ENCODE data around the gene CDK9. TPM values are rescaled to one million over a fixed set of nuclear protein-coding genes. Genes with fewer than 3 reads are reported as not detected.
A peak's percentile ranks its signal among the peaks of the same experiment; 100 is the strongest.

Gene CDK9
- total and polyA plus RNA-seq, 3 donors from 2014 or later: 77.1 to 163 (median 136) TPM

DNA sequence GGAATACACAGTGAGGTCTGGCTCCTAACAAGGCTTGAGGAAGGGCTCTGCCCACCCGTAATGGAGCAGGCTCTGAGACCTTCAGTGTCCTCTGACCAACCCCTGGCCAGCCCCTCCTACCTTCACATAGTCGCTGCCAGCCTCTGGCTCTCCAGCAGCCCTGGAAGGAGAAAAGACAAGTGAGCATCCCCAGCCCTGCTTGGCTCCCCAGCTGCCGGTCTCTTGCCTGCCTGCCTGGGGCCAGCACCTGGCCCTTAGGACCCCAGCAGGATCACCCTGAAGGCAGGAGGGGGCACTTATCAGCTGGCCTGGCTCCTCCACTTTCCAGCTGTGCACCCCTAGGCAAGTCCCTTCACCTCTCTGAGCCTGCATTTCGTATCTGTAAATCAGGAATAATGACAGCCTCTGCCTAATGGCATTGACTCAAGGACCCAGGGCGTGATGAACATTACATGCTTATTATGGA lies 24.3 kb upstream of the CDK9 start:
- Histone ChIP-seq H3K4me1 (no peaks in the 10 kb centered on the region), H3K27me3 (no peaks in the 10 kb centered on the region), H3K9me3 (no peaks in the 10 kb centered on the region), H3K27ac (no peak overlapping the region), H3K36me3 (ENCODE audit: low read depth, missing control alignments) (no peaks in the 10 kb centered on the region), H3K4me3 (no peak overlapping the region)
- no peak for TF ChIP-seq POLR2A (IDR thresholded peaks at IDR 0.05)
- no peak for TF ChIP-seq CTCF (IDR thresholded peaks at IDR 0.05)
- intact Hi-C loops (cut with DNase I; ENCODE audit: low total_unique reads): no loop called here
- no peak for DNase-seq
- WGBS, 2 donors: 61 to 63% methylated on average over 3 to 5 of the region's 5 CpGs

- Histone ChIP-seq H3K4me3 (no peak overlapping the region), H3K27ac (no peak overlapping the region), H3K36me3 (ENCODE audit: low read depth, missing control alignments) (no peaks in the 10 kb centered on the region), H3K9me3 (no peaks in the 10 kb centered on the region), H3K27me3 (no peaks in the 10 kb centered on the region), H3K4me1 (no peaks in the 10 kb centered on the region)
- intact Hi-C loops (cut with DNase I; ENCODE audit: low total_unique reads): no loop called here
- WGBS, 2 donors: 65 to 72% methylated on average over 16 of the region's 16 CpGs
- no peak for DNase-seq
- TF ChIP-seq POLR2A (IDR thresholded peaks at IDR 0.05) (no peak), CTCF (IDR thresholded peaks at IDR 0.05) (no peak)
Measured at GRCh38 chr9:127762111-127762676, 23.6 kb upstream of the CDK9 start.

DNA sequence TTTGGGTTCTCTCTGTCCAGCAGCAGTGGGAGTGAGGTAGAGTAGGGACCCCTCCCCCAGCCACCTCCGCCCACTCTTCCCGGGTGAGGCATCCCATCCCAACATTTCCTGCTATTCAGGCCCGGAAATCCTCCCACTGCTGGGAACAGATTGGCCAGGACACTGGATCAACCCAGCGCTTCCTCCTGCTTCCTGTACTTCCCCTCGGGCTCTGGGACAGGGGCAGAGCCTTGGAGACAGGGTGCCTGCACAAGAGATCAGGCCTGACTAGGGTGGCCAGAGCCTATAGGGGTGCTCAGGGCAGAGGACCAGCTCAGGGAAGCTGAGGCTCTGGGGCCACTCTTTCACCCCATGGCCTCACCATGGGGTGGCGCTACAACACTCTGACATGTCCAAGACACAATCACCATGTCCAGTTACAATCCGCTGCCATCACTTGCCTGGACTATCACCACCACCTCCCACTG lies 21.9 kb upstream of the CDK9 start:
- no peak overlapping the region for H3K27ac ChIP-seq
- no peaks in the 10 kb centered on the region for H3K27me3 ChIP-seq
- intact Hi-C loops (cut with DNase I; ENCODE audit: low total_unique reads): no loop called here
- no peak overlapping the region for H3K4me3 ChIP-seq
- DNase-seq: peak; percentile 55
- 62 to 66% methylated on average over 7 of the region's 7 CpGs for WGBS, 2 donors
- H3K9me3 ChIP-seq: no peaks in the 10 kb centered on the region
- H3K36me3 ChIP-seq (ENCODE audit: low read depth, missing control alignments): no peaks in the 10 kb centered on the region
- no peaks in the 10 kb centered on the region for H3K4me1 ChIP-seq
- peak in 2 of 3 experiments; percentile 22 to 38 for TF ChIP-seq CTCF (IDR thresholded peaks at IDR 0.05)
- no peak for TF ChIP-seq POLR2A (IDR thresholded peaks at IDR 0.05)

DNA sequence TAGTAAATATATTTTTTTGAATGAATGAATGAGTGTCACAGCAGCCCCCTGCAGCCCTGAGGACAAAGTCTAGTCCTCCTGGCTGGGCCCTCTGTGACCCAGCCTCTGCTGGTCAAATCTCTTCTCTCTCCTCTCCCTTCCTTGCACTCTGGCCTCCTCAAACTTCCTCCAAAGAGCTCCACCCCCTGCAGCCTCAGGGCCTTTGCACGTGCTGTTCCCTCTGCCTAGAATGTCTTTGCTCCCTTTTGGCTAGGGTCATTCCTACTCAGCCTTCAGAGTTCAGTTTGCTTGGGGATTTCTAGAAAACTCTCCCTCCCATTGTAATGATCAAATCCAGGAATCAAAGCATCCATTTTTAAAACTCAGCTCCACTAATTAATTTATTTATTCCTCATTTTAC lies 20.4 kb upstream of the CDK9 start:
- H3K27ac ChIP-seq: no peak overlapping the region
- no peaks in the 10 kb centered on the region for H3K27me3 ChIP-seq
- WGBS, 2 donors: 76 to 90% methylated on average over 1 of the region's 1 CpG
- H3K9me3 ChIP-seq: no peaks in the 10 kb centered on the region
- intact Hi-C loops (cut with DNase I; ENCODE audit: low total_unique reads): no loop called here
- no peaks in the 10 kb centered on the region for H3K4me1 ChIP-seq
- TF ChIP-seq POLR2A (IDR thresholded peaks at IDR 0.05) (no peak), CTCF (IDR thresholded peaks at IDR 0.05) (no peak)
- no peak overlapping the region for H3K4me3 ChIP-seq
- H3K36me3 ChIP-seq (ENCODE audit: low read depth, missing control alignments): no peaks in the 10 kb centered on the region
- no peak for DNase-seq

DNA sequence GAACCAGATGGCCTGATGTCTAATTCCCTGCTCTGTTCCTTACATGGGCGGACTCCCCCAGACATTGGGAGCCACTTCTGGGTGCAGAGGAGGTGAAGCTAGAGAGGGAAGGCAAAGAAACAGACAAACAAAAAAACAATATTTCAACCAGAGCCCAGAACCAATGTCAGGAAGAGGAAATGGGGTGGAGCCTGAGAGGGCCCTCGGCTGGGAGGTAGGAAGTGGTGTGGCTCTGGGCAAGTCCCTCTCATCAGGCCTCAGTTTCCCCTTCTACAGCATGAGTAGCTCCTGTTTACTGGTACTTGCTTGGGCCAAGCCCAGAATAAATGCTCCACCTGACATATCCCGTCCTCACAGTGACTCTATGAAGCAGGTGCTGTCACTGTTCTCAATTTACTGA lies 18.4 kb upstream of the CDK9 start:
- Histone ChIP-seq H3K9me3 (no peaks in the 10 kb centered on the region), H3K4me3 (no peak overlapping the region)

More for the DNA sequence above, 18.4 kb upstream of the CDK9 start:
- 62 to 72% methylated on average over 2 to 3 of the region's 3 CpGs for WGBS, 2 donors
- no peak for DNase-seq
- Histone ChIP-seq H3K27me3 (no peaks in the 10 kb centered on the region), H3K4me1 (peaks cover 7% of the 10 kb centered on the region), H3K27ac (peak overlapping the region in 1 of 2 donors; percentile 44), H3K36me3 (ENCODE audit: low read depth, missing control alignments) (no peaks in the 10 kb centered on the region)
- intact Hi-C loops (cut with DNase I; ENCODE audit: low total_unique reads): no loop called here
- no peak for TF ChIP-seq CTCF (IDR thresholded peaks at IDR 0.05)
- no peak for TF ChIP-seq POLR2A (IDR thresholded peaks at IDR 0.05)
